Measurements from ENCODE around the gene DDX41. TPM values are rescaled to one million over a fixed set of nuclear protein-coding genes. Genes with fewer than 3 reads are reported as not detected.

Gene DDX41
- total and polyA plus RNA-seq, 5 experiments from 2014 or later, result 29.0 to 86.4 (median 54.4) TPM

- H3K36me3 Mint-ChIP-seq, result peaks cover 0 to 40% (median 20%) of the 10 kb centered on the region in 3 donors
- no peak for DNase-seq
- peak overlapping the region in 3 of 10 donors; percentile 61 to 65 (median 61) for H3K27ac Mint-ChIP-seq
- POLR2A ChIA-PET, result interaction anchor here (0.5 to 1.7 kb wide), 3 partner anchors 55 to 572 kb away, joined by 4 to 5 read pairs (median 4); no protein-coding TSS in a partner anchor
- no peaks in the 10 kb centered on the region for H3K27me3 Mint-ChIP-seq
- ATAC-seq, result peak in 1 of 2 donors; percentile 23
- H3K4me1 Mint-ChIP-seq, result peaks cover 12 to 38% (median 20%) of the 10 kb centered on the region in 4 donors
- H3K9me3 Mint-ChIP-seq, result no peaks in the 10 kb centered on the region
- H3K4me3 Mint-ChIP-seq, result peak overlapping the region in 3 of 10 donors; percentile 9 to 86 (median 42)
These were observed 6.7 kb downstream of the DDX41 start for GRCh38 chr5:177509991-177510566.

GRCh38 chr5:177509381-177509951 is 7.3 kb downstream of the DDX41 start, which contains the start of gene DOK3:
Gene DOK3 (minus strand): TSS chr5:177509826. CDS start chr5:177509540, 286 bp downstream.
- Mint-ChIP-seq H3K36me3 (peaks cover 0 to 36% (median 18%) of the 10 kb centered on the region in 3 donors), H3K9me3 (no peaks in the 10 kb centered on the region), H3K27me3 (no peaks in the 10 kb centered on the region), H3K4me1 (peaks cover 12 to 37% (median 19%) of the 10 kb centered on the region in 4 donors), H3K4me3 (peak within 1 kb of the TSS in 4 of 10 donors; percentile 33 to 86 (median 40)), H3K27ac (peak within 1 kb of the TSS in 4 of 10 donors; percentile 24 to 65 (median 61))
- ATAC-seq (no peak), DNase-seq (no peak)
- POLR2A ChIA-PET, result interaction anchor here (0.5 to 1.7 kb wide), 3 partner anchors 54 to 573 kb away, joined by 4 to 5 read pairs (median 4); no protein-coding TSS in a partner anchor

- no peaks in the 10 kb centered on the region for H3K27me3 Mint-ChIP-seq
- peaks cover 8 to 37% (median 14%) of the 10 kb centered on the region in 4 donors for H3K4me1 Mint-ChIP-seq
- DNase-seq, result no peak
- H3K4me3 Mint-ChIP-seq, result peak overlapping the region in 4 of 10 donors; percentile 18 to 86 (median 36)
- peaks cover 0 to 31% (median 17%) of the 10 kb centered on the region in 3 donors for H3K36me3 Mint-ChIP-seq
- H3K27ac Mint-ChIP-seq, result peak overlapping the region in 1 of 10 donors; percentile 25
- POLR2A ChIA-PET, result interaction anchor here (1.7 kb wide), 1 partner anchor 53 kb away, joined by 5 read pairs; no protein-coding TSS in a partner anchor
- H3K9me3 Mint-ChIP-seq, result no peaks in the 10 kb centered on the region
- ATAC-seq, result no peak
These were observed 7.9 kb downstream of the DDX41 start for GRCh38 chr5:177508837-177509236.

GRCh38 chr5:177508221-177508611 is 8.5 kb downstream of the DDX41 start:
- peak overlapping the region in 1 of 10 donors; percentile 73 for H3K4me3 Mint-ChIP-seq
- POLR2A ChIA-PET, result no interaction called here
- H3K36me3 Mint-ChIP-seq, result peaks cover 0 to 24% (median 16%) of the 10 kb centered on the region in 3 donors
- H3K4me1 Mint-ChIP-seq, result peaks cover 8 to 37% (median 12%) of the 10 kb centered on the region in 4 donors
- H3K27ac Mint-ChIP-seq, result peak overlapping the region in 1 of 10 donors; percentile 53
- no peak for ATAC-seq
- no peaks in the 10 kb centered on the region for H3K27me3 Mint-ChIP-seq
- no peaks in the 10 kb centered on the region for H3K9me3 Mint-ChIP-seq
- DNase-seq, result no peak

GRCh38 chr5:177507596-177508220 is 9.1 kb downstream of the DDX41 start:
- no peaks in the 10 kb centered on the region for H3K27me3 Mint-ChIP-seq
- peaks cover 8 to 40% (median 12%) of the 10 kb centered on the region in 4 donors for H3K4me1 Mint-ChIP-seq
- H3K9me3 Mint-ChIP-seq, result no peaks in the 10 kb centered on the region
- peak overlapping the region in 2 of 10 donors; percentile 12 to 53 for H3K27ac Mint-ChIP-seq
- DNase-seq (no peak), ATAC-seq (no peak)
- peak overlapping the region in 1 of 10 donors; percentile 73 for H3K4me3 Mint-ChIP-seq
- peaks cover 0 to 19% (median 11%) of the 10 kb centered on the region in 3 donors for H3K36me3 Mint-ChIP-seq
- POLR2A ChIA-PET, result interaction anchor here (0.6 kb wide), 1 partner anchor 96 kb away, joined by 3 read pairs; no protein-coding TSS in a partner anchor

- Mint-ChIP-seq H3K27me3 (no peaks in the 10 kb centered on the region), H3K4me1 (peaks cover 8 to 45% (median 12%) of the 10 kb centered on the region in 4 donors), H3K9me3 (no peaks in the 10 kb centered on the region), H3K36me3 (peaks cover 0 to 15% (median 10%) of the 10 kb centered on the region in 3 donors), H3K27ac (peak overlapping the region in 1 of 10 donors; percentile 53), H3K4me3 (no peak overlapping the region)
- POLR2A ChIA-PET, result interaction anchor here (0.6 to 0.7 kb wide), 2 partner anchors 17 to 95 kb away, joined by 3 to 6 read pairs; no protein-coding TSS in a partner anchor
- no peak for ATAC-seq
- DNase-seq, result no peak
These were observed 9.6 kb downstream of the DDX41 start for GRCh38 chr5:177507165-177507564.

GRCh38 chr5:177505075-177505474 is 11.7 kb downstream of the DDX41 start:
- POLR2A ChIA-PET, result no interaction called here
- peaks cover 14 to 43% (median 16%) of the 10 kb centered on the region in 4 donors for H3K4me1 Mint-ChIP-seq
- H3K9me3 Mint-ChIP-seq, result no peaks in the 10 kb centered on the region
- ATAC-seq (no peak), DNase-seq (no peak)
- no peaks in the 10 kb centered on the region for H3K27me3 Mint-ChIP-seq
- H3K27ac Mint-ChIP-seq, result no peak overlapping the region
- H3K36me3 Mint-ChIP-seq, result no peaks in the 10 kb centered on the region
- H3K4me3 Mint-ChIP-seq, result no peak overlapping the region

- H3K27ac Mint-ChIP-seq, result no peak overlapping the region
- no peak overlapping the region for H3K4me3 Mint-ChIP-seq
- DNase-seq, result no peak
- peaks cover 11 to 37% (median 12%) of the 10 kb centered on the region in 4 donors for H3K4me1 Mint-ChIP-seq
- H3K9me3 Mint-ChIP-seq, result no peaks in the 10 kb centered on the region
- ATAC-seq, result no peak
- POLR2A ChIA-PET, result interaction anchor here (0.6 to 1.8 kb wide), 2 partner anchors 49 to 72 kb away, joined by 3 to 7 read pairs; no protein-coding TSS in a partner anchor
- no peaks in the 10 kb centered on the region for H3K36me3 Mint-ChIP-seq
- H3K27me3 Mint-ChIP-seq, result no peaks in the 10 kb centered on the region
These were observed 12.4 kb downstream of the DDX41 start for GRCh38 chr5:177504086-177505056.

GRCh38 chr5:177503351-177504085 is 13.2 kb downstream of the DDX41 start:
- H3K9me3 Mint-ChIP-seq, result no peaks in the 10 kb centered on the region
- no peak overlapping the region for H3K4me3 Mint-ChIP-seq
- H3K4me1 Mint-ChIP-seq, result peaks cover 10 to 39% (median 12%) of the 10 kb centered on the region in 4 donors
- POLR2A ChIA-PET, result interaction anchor here (0.5 to 1.8 kb wide), 3 partner anchors 48 to 129 kb away, joined by 3 to 7 read pairs (median 5); no protein-coding TSS in a partner anchor
- H3K27ac Mint-ChIP-seq, result no peak overlapping the region
- no peaks in the 10 kb centered on the region for H3K36me3 Mint-ChIP-seq
- H3K27me3 Mint-ChIP-seq, result no peaks in the 10 kb centered on the region
- ATAC-seq (no peak), DNase-seq (no peak)

GRCh38 chr5:177502886-177503285 is 13.9 kb downstream of the DDX41 start:
- Mint-ChIP-seq H3K4me1 (peaks cover 15 to 43% (median 17%) of the 10 kb centered on the region in 4 donors), H3K4me3 (no peak overlapping the region), H3K9me3 (no peaks in the 10 kb centered on the region), H3K36me3 (no peaks in the 10 kb centered on the region), H3K27ac (no peak overlapping the region), H3K27me3 (peaks cover 0 to 2% (median 0%) of the 10 kb centered on the region in 5 donors)
- DNase-seq (no peak), ATAC-seq (no peak)
- POLR2A ChIA-PET, result interaction anchor here (0.5 to 2.5 kb wide), 3 partner anchors 48 to 128 kb away, joined by 5 to 14 read pairs (median 7); no protein-coding TSS in a partner anchor

Measured in naive thymus-derived CD8-positive, alpha-beta T cell (primary cell).